ENCODE results near the gene NHLRC3. TPM values are rescaled to one million over a fixed set of nuclear protein-coding genes. Genes with fewer than 3 reads are reported as not detected.
"Not testable (repeated sequence)": the region's sequence is repeated elsewhere in the genome, so short reads cannot be mapped to it uniquely, and the experiment has no call there.

Gene NHLRC3
- total RNA-seq, 6 experiments from 2014 or later = 11.2 to 20.9 (median 15.7) TPM

GRCh38 chr13:39072842-39073241 lies 34.6 kb downstream of the NHLRC3 start:
- DNase-seq = no peak
- Histone ChIP-seq H3K9me3 (no peaks in the 10 kb centered on the region), H3K36me3 (no peaks in the 10 kb centered on the region), H3K27ac (no peak overlapping the region), H3K27me3 (no peaks in the 10 kb centered on the region), H3K4me1 (no peaks in the 10 kb centered on the region), H3K4me3 (no peak overlapping the region)
- no peak for ATAC-seq
- 60% methylated on average over 1 of the region's 2 CpGs for WGBS (ENCODE audit: insufficient coverage, low coverage, low lambda C conversion rate, missing lambda C conversion rate)
- TF ChIP-seq POLR2A (IDR thresholded peaks at IDR 0.05) (no peak), CTCF (IDR thresholded peaks at IDR 0.05) (no peak)
- intact Hi-C loops (cut with DNase I) = no loop called here

GRCh38 chr13:39073983-39074382 lies 35.7 kb downstream of the NHLRC3 start:
- intact Hi-C loops (cut with DNase I) = no loop called here
- no peaks in the 10 kb centered on the region for H3K36me3 ChIP-seq
- H3K27ac ChIP-seq = no peak overlapping the region
- WGBS (ENCODE audit: insufficient coverage, low coverage, low lambda C conversion rate, missing lambda C conversion rate) = 37% methylated on average over 3 of the region's 3 CpGs
- no peak overlapping the region for H3K4me3 ChIP-seq
- TF ChIP-seq POLR2A (IDR thresholded peaks at IDR 0.05) (no peak), CTCF (IDR thresholded peaks at IDR 0.05) (no peak)
- DNase-seq (no peak), ATAC-seq (no peak)
- no peaks in the 10 kb centered on the region for H3K9me3 ChIP-seq
- no peaks in the 10 kb centered on the region for H3K4me1 ChIP-seq
- no peaks in the 10 kb centered on the region for H3K27me3 ChIP-seq

GRCh38 chr13:39086251-39086945 lies 48.1 kb downstream of the NHLRC3 start:
- DNase-seq; ATAC-seq; H3K36me3 ChIP-seq; H3K27me3 ChIP-seq; H3K27ac ChIP-seq; H3K4me3 ChIP-seq; H3K4me1 ChIP-seq; intact Hi-C loops (cut with DNase I); H3K9me3 ChIP-seq: not testable (repeated sequence)
- 11% methylated on average over 1 of the region's 1 CpG for WGBS (ENCODE audit: insufficient coverage, low coverage, low lambda C conversion rate, missing lambda C conversion rate)

- no peak for ATAC-seq
- Histone ChIP-seq H3K27me3 (no peaks in the 10 kb centered on the region), H3K4me3 (no peak overlapping the region), H3K36me3 (no peaks in the 10 kb centered on the region), H3K9me3 (no peaks in the 10 kb centered on the region), H3K27ac (no peak overlapping the region), H3K4me1 (no peaks in the 10 kb centered on the region)
- no peak for TF ChIP-seq CTCF (IDR thresholded peaks at IDR 0.05)
- TF ChIP-seq POLR2A (IDR thresholded peaks at IDR 0.05) = no peak
- no peak for DNase-seq
- intact Hi-C loops (cut with DNase I) = no loop called here
Observed at GRCh38 chr13:39091586-39091985, 53.3 kb downstream of the NHLRC3 start.

- H3K27me3 ChIP-seq = no peaks in the 10 kb centered on the region
- TF ChIP-seq POLR2A (IDR thresholded peaks at IDR 0.05) (no peak), CTCF (IDR thresholded peaks at IDR 0.05) (no peak)
- H3K9me3 ChIP-seq = no peaks in the 10 kb centered on the region
- no peak overlapping the region for H3K4me3 ChIP-seq
- H3K27ac ChIP-seq = no peak overlapping the region
- WGBS (ENCODE audit: insufficient coverage, low coverage, low lambda C conversion rate, missing lambda C conversion rate) = 48% methylated on average over 2 of the region's 2 CpGs
- H3K4me1 ChIP-seq = no peaks in the 10 kb centered on the region
- no peak for DNase-seq
- no peaks in the 10 kb centered on the region for H3K36me3 ChIP-seq
- intact Hi-C loops (cut with DNase I) = no loop called here
- ATAC-seq = no peak
Observed at GRCh38 chr13:39095500-39095899, 57.2 kb downstream of the NHLRC3 start.

All from right lobe of liver (tissue), 6 donors.